ENCODE data around the gene TTYH3. TPM values are rescaled to one million over a fixed set of nuclear protein-coding genes. Genes with fewer than 3 reads are reported as not detected.

The TTYH3 gene
- total and polyA plus RNA-seq, 2 of the 13 experiments (the other 11 are each of a cell fraction or from before 2014, with no cell fraction given) = 26.3 to 50.0 TPM

GRCh38 chr7:2635810-2636701, 4.3 kb downstream of the TTYH3 start (continued):
- TF ChIP-seq ZBTB25 (CRISPR knock-in tag; IDR thresholded peaks at IDR 0.05) (no peak), ZNF737 (CRISPR knock-in tag; IDR thresholded peaks at IDR 0.05; ENCODE audit: borderline replicate concordance) (no peak), ZFP36 (IDR thresholded peaks at IDR 0.05; ENCODE audit: borderline replicate concordance, low read depth, low read length, partially characterized antibody) (no peak), PAXIP1 (CRISPR knock-in tag; conservative IDR thresholded peaks at IDR 0.05) (peak; percentile 67), ISL2 (CRISPR knock-in tag; IDR thresholded peaks at IDR 0.05) (no peak)

- in situ Hi-C loops (cut with HindIII; ENCODE audit: extremely low pct_ligation_motif_present, low pct_unique_long_range_greater_than_20kb) = no loop called here
- TF ChIP-seq MNT (IDR thresholded peaks at IDR 0.05) = no peak
- no peak for TF ChIP-seq USF2 (IDR thresholded peaks at IDR 0.05; ENCODE audit: low read depth, low read length)
- TF ChIP-seq USF2 (CRISPR knock-in tag; IDR thresholded peaks at IDR 0.05; ENCODE audit: borderline replicate concordance) = no peak
- TF ChIP-seq KDM3A (CRISPR knock-in tag; IDR thresholded peaks at IDR 0.05; ENCODE audit: low read depth) = 0 out of 2 replicates have a peak, but pooled peaks have one; percentile 33
- no peak for TF ChIP-seq NFE2 (CRISPR knock-in tag; IDR thresholded peaks at IDR 0.05)
- no peak for TF ChIP-seq NFE2L2 (IDR thresholded peaks at IDR 0.05; ENCODE audit: low read length)
- no peak for TF ChIP-seq KMT2B (CRISPR knock-in tag; IDR thresholded peaks at IDR 0.05)
- TF ChIP-seq NFYC (CRISPR knock-in tag; IDR thresholded peaks at IDR 0.05) = no peak
Observed at GRCh38 chr7:2637066-2637471, 5.3 kb downstream of the TTYH3 start.

More at GRCh38 chr7:2637066-2637471, 5.3 kb downstream of the TTYH3 start:
- Histone ChIP-seq H3K36me3 (replicated peaks in 1 of 2; ENCODE audit: control insufficient read depth in 1 of 2, insufficient read depth in 2 of 2, low read length in 2 of 2) (peaks cover 8 to 11% of the 10 kb centered on the region in 2 experiments; a peak in 2 of 5 replicates), H3K9ac (ENCODE audit: insufficient read depth, low read depth, low read length) (peak overlapping the region; percentile 55; the same call in 1 of the 2 replicates), H3K4me2 (ENCODE audit: low read depth, low read length) (peak overlapping the region; percentile 86), H3K27me3 (ENCODE audit: control insufficient read depth in 1 of 2, insufficient read depth in 2 of 2, low read length in 2 of 2) (no peaks in the 10 kb centered on the region), H3K4me3 (replicated peaks in 1 of 3; ENCODE audit: insufficient read depth in 1 of 3, low read depth in 2 of 3, low read length in 3 of 3) (peak overlapping the region in 1 of 3 experiments; percentile 48; a peak in 1 of 6 replicates), H3K9me3 (ENCODE audit: low read length) (no peaks in the 10 kb centered on the region), H4K20me1 (ENCODE audit: insufficient read depth, low read length) (peaks cover 40% of the 10 kb centered on the region; the same call in 1 of the 2 replicates), H3K79me2 (ENCODE audit: insufficient read depth, low read length) (peaks cover 89% of the 10 kb centered on the region), H3K27ac (ENCODE audit: extremely low read length, insufficient read depth, low read length) (peak overlapping the region; percentile 79), H2AFZ (ENCODE audit: low read length) (no peak overlapping the region), H3K4me1 (ENCODE audit: insufficient read depth, low read length) (peaks cover 86% of the 10 kb centered on the region)
- no TSS peak for BruUV-seq (replicated peaks)
- intact Hi-C loops (cut with micrococcal nuclease; ENCODE audit: unreplicated experiment) = loop anchor here (2.0 kb wide), 2 partner anchors 14 to 70 kb away; no protein-coding TSS in a partner anchor
- 96% methylated on average over 4 of the region's 17 CpGs for WGBS (ENCODE audit: low lambda C conversion rate)
- DNase-seq (ENCODE audit: low spot score) (no peak), ATAC-seq (no peak), FAIRE-seq (no peak)
- ChIA-PET CTCF (ENCODE audit: low intra/inter-chr PET ratio, low total read pairs) (no interaction called here), POLR2A (interaction anchor here (0.5 to 1.8 kb wide), 3 partner anchors 9 to 285 kb away, joined by 4 to 13 read pairs (median 6); no protein-coding TSS in a partner anchor)

All from HepG2 (cell line).